GM23248 (cell line): ENCODE data around the gene TSPAN14. TPM values are rescaled to one million over a fixed set of nuclear protein-coding genes. Genes with fewer than 3 reads are reported as not detected.
A peak's percentile ranks its signal among the peaks of the same experiment; 100 is the strongest.

Experiments
- DNase-seq: peaks from one replicate; pipeline ENCODE4 v3.0.0-alpha.2; 2015
- H2AFZ ChIP-seq: fragments of 200-600 bp; sonication (generic); 2 replicates; pipeline ENCODE4 v1.6.1; 2016; ENCODE audit warnings: antibody characterized with exemption
- H3F3A ChIP-seq: fragments of 200-600 bp; sonication (generic); 2 replicates; pipeline ENCODE4 v1.6.1; 2016; ENCODE audit warnings: mild to moderate bottlenecking, antibody characterized with exemption, mixed run types; ENCODE audit not compliant: insufficient read depth
- H3K27ac ChIP-seq: fragments of 200-600 bp; sonication (generic); 2 replicates; pipeline ENCODE4 v1.5.1; 2016; ENCODE audit warnings: mild to moderate bottlenecking
- H3K27me3 ChIP-seq: fragments of 200-600 bp; sonication (generic); replicated peaks from 2 replicates; pipeline ENCODE4 v1.6.1; 2016; ENCODE audit warnings: mild to moderate bottlenecking; ENCODE audit not compliant: insufficient read depth
- H3K36me3 ChIP-seq: fragments of 200-600 bp; sonication (generic); 2 replicates; pipeline ENCODE4 v1.6.1; 2016; ENCODE audit warnings: low read depth, mild to moderate bottlenecking
- H3K4me1 ChIP-seq: fragments of 200-600 bp; sonication (generic); 2 replicates; pipeline ENCODE4 v1.6.1; 2016; ENCODE audit warnings: mild to moderate bottlenecking; ENCODE audit not compliant: insufficient read depth
- H3K4me2 ChIP-seq: fragments of 200-600 bp; sonication (generic); one replicate; pipeline ENCODE4 v1.6.1; 2016; ENCODE audit warnings: mild to moderate bottlenecking; ENCODE audit not compliant: unreplicated experiment
- H3K4me3 ChIP-seq: fragments of 200-600 bp; sonication (generic); 2 replicates; pipeline ENCODE4 v1.5.1; 2016; ENCODE audit warnings: mild to moderate bottlenecking
- H3K79me2 ChIP-seq: fragments of 200-600 bp; sonication (generic); 2 replicates; pipeline ENCODE4 v1.6.1; 2016; ENCODE audit warnings: mild to moderate bottlenecking; ENCODE audit not compliant: insufficient read depth
- H3K9ac ChIP-seq: fragments of 200-600 bp; sonication (generic); 2 replicates; pipeline ENCODE4 v1.6.1; 2016; ENCODE audit warnings: mild to moderate bottlenecking
- H3K9me2 ChIP-seq: fragments of 200-600 bp; sonication (generic); 2 replicates; pipeline ENCODE4 v1.6.1; 2016; ENCODE audit warnings: mixed run types, mild to moderate bottlenecking, moderate library complexity; ENCODE audit not compliant: insufficient read depth
- H3K9me3 ChIP-seq: fragments of 200-600 bp; sonication (generic); one replicate; pipeline ENCODE4 v1.6.1; 2017; ENCODE audit warnings: low read depth
- H4K20me1 ChIP-seq: fragments of 200-600 bp; sonication (generic); 2 replicates; pipeline ENCODE4 v1.6.0; 2016; ENCODE audit not compliant: insufficient read depth
- EZH2 ChIP-seq: fragments of 200-600 bp; sonication (generic); IDR thresholded peaks from 2 replicates; pipeline ENCODE4 v1.6.1; 2018; ENCODE audit warnings: antibody characterized with exemption, mild to moderate bottlenecking; ENCODE audit not compliant: insufficient read depth, poor library complexity, severe bottlenecking
- EZH2phosphoT487 ChIP-seq: fragments of 200-600 bp; sonication (generic); IDR thresholded peaks from 2 replicates; pipeline ENCODE4 v1.6.1; 2018; ENCODE audit warnings: antibody characterized with exemption, moderate library complexity, mild to moderate bottlenecking, low read depth; ENCODE audit not compliant: insufficient read depth
- WGBS, 2 experiments: methylation state at CpG; one replicate each; pipeline ENCODE4 v1.1.6; 2015 to 2017; ENCODE audit warnings: low lambda C conversion rate in 2 of 2, low coverage in 1 of 2; ENCODE audit errors: missing lambda C conversion rate in 2 of 2; 5-methylcytosine and 5-hydroxymethylcytosine counted together
- in situ Hi-C: fragments of 300-500 bp; cut with MboI; formaldehyde crosslinking; loops from 2 replicates; pipeline ENCODE4 v1.15.0; 2020
- polyA plus RNA-seq: library from polyadenylated mRNA; unstranded; fragments of >200 nt; fragmentation: Nextera tagmentation; extraction: Ambion mirVana; gene quantifications from 2 replicates; pipeline ENCODE4 v1.2.1, GENCODE V29; 2016
- total RNA-seq: library from RNA; depleted of rRNA; stranded (reverse); fragments of >200 nt; shearing (Covaris generic); gene quantifications from 2 replicates; pipeline ENCODE4 v1.2.3, GENCODE V29; 2014; rRNA removed

Gene TSPAN14, protein sequence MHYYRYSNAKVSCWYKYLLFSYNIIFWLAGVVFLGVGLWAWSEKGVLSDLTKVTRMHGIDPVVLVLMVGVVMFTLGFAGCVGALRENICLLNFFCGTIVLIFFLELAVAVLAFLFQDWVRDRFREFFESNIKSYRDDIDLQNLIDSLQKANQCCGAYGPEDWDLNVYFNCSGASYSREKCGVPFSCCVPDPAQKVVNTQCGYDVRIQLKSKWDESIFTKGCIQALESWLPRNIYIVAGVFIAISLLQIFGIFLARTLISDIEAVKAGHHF
- total RNA-seq (14.1 and 16.1 TPM in 2 replicates), polyA plus RNA-seq (22.9 and 23.7 TPM in 2 replicates)

- no peaks in the 10 kb centered on the region for H3K9me2 ChIP-seq
- DNase-seq, result peak; percentile 90
These were observed at the start of gene TSPAN14 for GRCh38 chr10:80453842-80454512. Gene TSPAN14 (plus strand): TSS chr10:80454310. CDS start chr10:80489234, 34,924 bp downstream.

DNA sequence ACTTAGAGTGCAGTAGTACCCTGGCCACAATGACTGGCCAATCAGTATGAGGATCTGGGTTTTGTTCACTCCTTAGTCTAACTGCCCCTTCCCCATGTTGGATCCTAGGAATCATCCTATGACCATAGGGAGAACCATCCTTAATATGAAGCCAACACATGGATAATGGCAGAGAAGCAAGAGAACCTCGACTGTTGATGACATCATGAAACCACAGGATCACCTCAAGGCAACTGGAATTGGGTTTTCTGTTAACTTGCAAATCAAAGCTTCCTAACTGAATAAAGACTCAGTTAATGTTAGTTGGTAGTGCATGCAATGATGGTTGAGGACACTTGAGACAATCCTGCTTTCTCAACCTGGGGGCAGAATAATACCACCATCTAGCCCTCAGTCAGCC is 49.1 kb upstream of the TSPAN14 start:
- Histone ChIP-seq H3K9me3 (no peaks in the 10 kb centered on the region), H3K27me3 (peaks cover 32% of the 10 kb centered on the region), H3K36me3 (no peaks in the 10 kb centered on the region), H3K27ac (no peak overlapping the region), H3F3A (no peaks in the 10 kb centered on the region), H3K79me2 (no peaks in the 10 kb centered on the region), H3K9me2 (no peaks in the 10 kb centered on the region), H3K4me2 (no peak overlapping the region), H4K20me1 (no peaks in the 10 kb centered on the region), H3K4me3 (no peak overlapping the region), H3K4me1 (no peaks in the 10 kb centered on the region), H3K9ac (no peak overlapping the region), H2AFZ (no peak overlapping the region)
- WGBS, 2 experiments, result 21 to 24% methylated on average over 1 of the region's 1 CpG
- no peak for DNase-seq
- in situ Hi-C loops, result no loop called here
- TF ChIP-seq EZH2 (no peak), EZH2phosphoT487 (no peak)

More at GRCh38 chr10:80453842-80454512, at the start of gene TSPAN14:
- H3K4me1 ChIP-seq, result peaks cover 18% of the 10 kb centered on the region
- H4K20me1 ChIP-seq, result no peaks in the 10 kb centered on the region
- in situ Hi-C loops, result no loop called here
- peak within 1 kb of the TSS; percentile 83 for H2AFZ ChIP-seq
- H3K36me3 ChIP-seq, result no peaks in the 10 kb centered on the region
- H3K79me2 ChIP-seq, result peaks cover 39% of the 10 kb centered on the region
- H3K27ac ChIP-seq, result peak within 1 kb of the TSS; percentile 57
- H3K4me2 ChIP-seq, result peak within 1 kb of the TSS; percentile 90
- WGBS, 2 experiments, result 0 to 3% methylated on average over 28 to 60 of the region's 97 CpGs
- TF ChIP-seq EZH2phosphoT487 (no peak), EZH2 (no peak)
- H3K9ac ChIP-seq, result peak within 1 kb of the TSS; percentile 84
- no peaks in the 10 kb centered on the region for H3K9me3 ChIP-seq
- peaks cover 20% of the 10 kb centered on the region; the same call in 1 of the 2 replicates for H3F3A ChIP-seq
- peak within 1 kb of the TSS; percentile 78 for H3K4me3 ChIP-seq
- H3K27me3 ChIP-seq, result no peaks in the 10 kb centered on the region

DNA sequence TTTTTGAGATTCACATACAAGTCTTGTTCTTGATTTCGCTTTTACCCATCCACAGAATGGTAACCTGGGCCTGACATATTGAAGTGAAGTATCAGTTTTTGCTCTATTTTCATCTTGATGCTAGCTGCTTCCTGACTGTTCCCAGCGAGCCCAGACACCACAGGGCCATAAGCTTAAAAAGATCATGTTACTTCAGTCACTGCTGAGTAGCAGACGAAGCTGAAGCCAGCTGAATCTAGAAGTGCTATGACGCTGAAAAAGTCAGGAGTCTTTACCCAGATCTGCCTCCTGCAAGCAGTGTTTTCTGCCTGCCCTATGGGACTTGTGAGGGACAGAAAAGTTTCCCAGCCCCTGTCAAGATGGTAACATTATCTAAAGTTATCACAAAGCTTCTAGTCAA is 48.5 kb upstream of the TSPAN14 start:
- no peaks in the 10 kb centered on the region for H4K20me1 ChIP-seq
- no peaks in the 10 kb centered on the region for H3K9me3 ChIP-seq
- H3K4me3 ChIP-seq, result no peak overlapping the region
- WGBS, 2 experiments, result 19 to 21% methylated on average over 4 of the region's 4 CpGs
- no peak overlapping the region for H2AFZ ChIP-seq
- no peak overlapping the region for H3K9ac ChIP-seq
- no peaks in the 10 kb centered on the region for H3K9me2 ChIP-seq
- H3K27me3 ChIP-seq, result peaks cover 32% of the 10 kb centered on the region
- no peaks in the 10 kb centered on the region for H3K4me1 ChIP-seq
- H3K27ac ChIP-seq, result no peak overlapping the region
- H3K36me3 ChIP-seq, result no peaks in the 10 kb centered on the region
- H3K4me2 ChIP-seq, result no peak overlapping the region
- in situ Hi-C loops, result no loop called here
- H3F3A ChIP-seq, result no peaks in the 10 kb centered on the region
- TF ChIP-seq EZH2phosphoT487 (no peak), EZH2 (no peak)
- DNase-seq, result no peak
- no peaks in the 10 kb centered on the region for H3K79me2 ChIP-seq

DNA sequence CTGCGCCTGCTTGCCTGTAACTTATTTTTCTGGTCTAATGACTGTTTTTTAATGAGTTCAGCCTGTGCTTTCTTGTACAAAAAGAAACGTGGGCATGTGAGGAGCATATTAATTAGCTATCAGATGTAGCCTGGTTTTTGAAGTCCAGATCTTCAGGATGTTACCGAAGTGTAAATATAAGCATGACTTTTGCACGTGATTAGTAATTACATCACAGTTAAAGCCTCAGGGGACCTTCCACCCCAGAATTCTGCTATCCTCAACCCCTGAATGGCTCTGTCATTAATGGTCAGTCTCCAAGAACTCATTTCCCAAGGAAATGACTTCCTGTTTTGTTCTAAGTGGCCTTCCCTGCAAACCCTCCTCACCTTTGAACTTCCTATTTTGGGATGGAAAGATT is 47.9 kb upstream of the TSPAN14 start:
- no peaks in the 10 kb centered on the region for H3K79me2 ChIP-seq
- peaks cover 32% of the 10 kb centered on the region for H3K27me3 ChIP-seq
- no peaks in the 10 kb centered on the region for H3K4me1 ChIP-seq
- no peaks in the 10 kb centered on the region for H3K9me2 ChIP-seq
- no peak overlapping the region for H3K27ac ChIP-seq
- TF ChIP-seq EZH2phosphoT487, result no peak
- no peak for TF ChIP-seq EZH2
- H3K4me2 ChIP-seq, result no peak overlapping the region
- H4K20me1 ChIP-seq, result no peaks in the 10 kb centered on the region
- 0 to 1% methylated on average over 4 of the region's 4 CpGs for WGBS, 2 experiments
- no peaks in the 10 kb centered on the region for H3K9me3 ChIP-seq
- no peaks in the 10 kb centered on the region for H3K36me3 ChIP-seq
- no peak for DNase-seq
- in situ Hi-C loops, result no loop called here
- no peak overlapping the region for H3K4me3 ChIP-seq
- H3K9ac ChIP-seq, result no peak overlapping the region
- no peak overlapping the region for H2AFZ ChIP-seq
- no peaks in the 10 kb centered on the region for H3F3A ChIP-seq
